ENCODE data around the gene PGBD5.

The PGBD5 gene

GRCh38 chr1:230281556-230281955 is 144.6 kb downstream of the PGBD5 start:
- no peak overlapping the region for H3K4me3 ChIP-seq (ENCODE audit: low read depth in 1 of 2, low read length in 1 of 2)
- no peak for TF ChIP-seq CTCF (IDR thresholded peaks at IDR 0.05)
- no peak overlapping the region for H3K27ac ChIP-seq
- H3K9me3 ChIP-seq = no peaks in the 10 kb centered on the region
- no peaks in the 10 kb centered on the region for H3K4me1 ChIP-seq (ENCODE audit: control insufficient read depth in 1 of 2, insufficient read depth in 1 of 2, low read depth in 1 of 2, low read length in 1 of 2)
- H3K36me3 ChIP-seq = peaks cover 53% of the 10 kb centered on the region
- H3K27me3 ChIP-seq = no peaks in the 10 kb centered on the region

DNA sequence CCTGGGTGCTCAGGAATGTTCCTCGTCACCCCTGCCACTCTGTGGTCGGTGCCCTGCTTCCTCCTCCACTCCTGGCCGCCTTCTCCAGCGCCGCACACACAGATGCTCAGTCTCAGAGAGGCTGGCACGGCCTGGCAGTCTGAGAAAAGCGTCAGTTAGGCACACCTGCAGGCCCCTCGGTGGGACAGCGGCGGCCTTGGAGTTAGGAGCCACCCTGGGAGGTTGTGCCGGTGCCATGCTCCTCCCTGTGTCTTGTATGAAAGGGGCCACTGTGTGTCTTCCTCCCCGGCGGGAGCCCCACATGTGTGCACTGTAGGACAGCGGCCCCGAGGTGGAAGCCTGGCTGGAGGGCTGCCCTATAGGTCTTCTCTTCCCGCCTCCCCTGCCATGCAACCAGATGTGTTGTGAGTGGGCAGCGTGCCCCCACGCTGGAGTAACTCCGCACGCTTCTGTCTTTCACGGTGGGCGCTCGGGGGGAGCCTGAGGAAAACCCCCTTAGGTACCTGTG is 145.2 kb downstream of the PGBD5 start:
- H3K27me3 ChIP-seq = no peaks in the 10 kb centered on the region
- no peak overlapping the region for H3K27ac ChIP-seq
- no peak for TF ChIP-seq CTCF (IDR thresholded peaks at IDR 0.05)
- H3K36me3 ChIP-seq = peaks cover 59% of the 10 kb centered on the region
- H3K4me1 ChIP-seq (ENCODE audit: control insufficient read depth in 1 of 2, insufficient read depth in 1 of 2, low read depth in 1 of 2, low read length in 1 of 2) = no peaks in the 10 kb centered on the region
- H3K4me3 ChIP-seq (ENCODE audit: low read depth in 1 of 2, low read length in 1 of 2) = no peak overlapping the region
- no peaks in the 10 kb centered on the region for H3K9me3 ChIP-seq

DNA sequence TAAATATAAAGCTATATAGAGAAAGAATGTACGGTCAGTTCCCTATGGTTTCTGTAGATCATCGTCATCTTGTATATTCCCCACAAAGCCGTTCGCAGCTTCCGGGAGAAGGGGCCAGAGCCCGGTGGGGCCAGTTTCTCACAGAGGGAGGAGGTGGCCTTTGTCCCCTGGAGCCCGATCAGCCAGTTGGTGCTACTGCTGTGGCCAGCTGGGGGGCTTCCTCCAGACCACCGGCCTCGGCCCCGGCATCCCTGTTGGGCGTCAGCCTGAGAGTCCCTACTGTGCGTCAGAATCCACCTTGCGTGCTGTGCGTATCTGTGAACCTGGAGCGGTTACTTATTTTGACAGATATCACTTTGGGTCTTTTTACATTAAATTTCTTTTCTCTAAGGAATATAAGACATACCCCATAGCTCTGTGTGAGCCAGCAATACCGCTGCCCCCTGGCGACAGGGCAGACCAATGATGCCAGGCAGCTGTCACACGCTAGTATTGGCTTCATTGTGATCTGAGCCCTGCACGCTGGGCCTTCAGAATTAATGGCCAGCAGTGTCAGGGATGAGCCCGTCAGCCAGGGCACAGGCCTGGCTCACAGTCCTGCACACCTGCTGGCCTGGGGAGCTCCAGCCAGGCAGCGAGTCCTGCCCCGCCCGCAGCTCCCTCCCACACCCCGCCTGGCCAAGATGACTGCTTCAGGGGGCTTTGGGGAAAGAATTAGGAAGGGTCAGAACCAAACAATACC is 145.9 kb downstream of the PGBD5 start:
- no peak overlapping the region for H3K27ac ChIP-seq
- no peaks in the 10 kb centered on the region for H3K9me3 ChIP-seq
- H3K27me3 ChIP-seq = no peaks in the 10 kb centered on the region
- H3K4me1 ChIP-seq (ENCODE audit: control insufficient read depth in 1 of 2, insufficient read depth in 1 of 2, low read depth in 1 of 2, low read length in 1 of 2) = no peaks in the 10 kb centered on the region
- TF ChIP-seq CTCF (IDR thresholded peaks at IDR 0.05) = no peak
- H3K4me3 ChIP-seq (ENCODE audit: low read depth in 1 of 2, low read length in 1 of 2) = no peak overlapping the region
- peaks cover 66% of the 10 kb centered on the region for H3K36me3 ChIP-seq

GRCh38 chr1:230279583-230279945 is 146.6 kb downstream of the PGBD5 start:
- no peak overlapping the region for H3K27ac ChIP-seq
- H3K4me1 ChIP-seq (ENCODE audit: control insufficient read depth in 1 of 2, insufficient read depth in 1 of 2, low read depth in 1 of 2, low read length in 1 of 2) = no peaks in the 10 kb centered on the region
- H3K9me3 ChIP-seq = no peaks in the 10 kb centered on the region
- H3K4me3 ChIP-seq (ENCODE audit: low read depth in 1 of 2, low read length in 1 of 2) = no peak overlapping the region
- H3K27me3 ChIP-seq = no peaks in the 10 kb centered on the region
- H3K36me3 ChIP-seq = peaks cover 72% of the 10 kb centered on the region
- TF ChIP-seq CTCF (IDR thresholded peaks at IDR 0.05) = no peak

GRCh38 chr1:230278871-230279582 is 147.1 kb downstream of the PGBD5 start:
- peaks cover 77% of the 10 kb centered on the region for H3K36me3 ChIP-seq
- no peaks in the 10 kb centered on the region for H3K4me1 ChIP-seq (ENCODE audit: control insufficient read depth in 1 of 2, insufficient read depth in 1 of 2, low read depth in 1 of 2, low read length in 1 of 2)
- no peak overlapping the region for H3K27ac ChIP-seq
- TF ChIP-seq CTCF (IDR thresholded peaks at IDR 0.05) = no peak
- H3K4me3 ChIP-seq (ENCODE audit: low read depth in 1 of 2, low read length in 1 of 2) = no peak overlapping the region
- no peaks in the 10 kb centered on the region for H3K9me3 ChIP-seq
- H3K27me3 ChIP-seq = no peaks in the 10 kb centered on the region

All from neutrophil (primary cell).